ENCODE measurements around the gene ARID1B.

DNA sequence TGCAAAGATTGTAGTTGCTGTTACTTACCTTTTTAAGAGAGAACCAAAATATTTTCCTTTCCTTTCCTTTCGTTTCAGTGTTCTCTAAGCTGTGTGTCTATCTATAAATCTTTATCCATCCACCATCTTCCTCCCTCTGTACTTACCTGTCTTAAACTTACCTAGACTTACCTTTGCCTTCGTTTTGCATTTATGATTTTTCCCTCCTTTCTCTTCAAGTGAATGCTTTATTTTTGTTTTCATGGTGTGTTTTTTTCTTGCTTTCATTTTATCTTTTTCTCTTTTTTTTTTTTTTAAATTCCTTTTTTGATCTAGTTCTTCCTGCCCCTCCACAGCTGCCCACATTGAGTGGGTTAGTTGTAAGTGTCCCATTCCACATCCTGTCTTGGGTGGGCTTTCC lies 26.2 kb downstream of the ARID1B start:
- TF ChIP-seq, protein P1, sequence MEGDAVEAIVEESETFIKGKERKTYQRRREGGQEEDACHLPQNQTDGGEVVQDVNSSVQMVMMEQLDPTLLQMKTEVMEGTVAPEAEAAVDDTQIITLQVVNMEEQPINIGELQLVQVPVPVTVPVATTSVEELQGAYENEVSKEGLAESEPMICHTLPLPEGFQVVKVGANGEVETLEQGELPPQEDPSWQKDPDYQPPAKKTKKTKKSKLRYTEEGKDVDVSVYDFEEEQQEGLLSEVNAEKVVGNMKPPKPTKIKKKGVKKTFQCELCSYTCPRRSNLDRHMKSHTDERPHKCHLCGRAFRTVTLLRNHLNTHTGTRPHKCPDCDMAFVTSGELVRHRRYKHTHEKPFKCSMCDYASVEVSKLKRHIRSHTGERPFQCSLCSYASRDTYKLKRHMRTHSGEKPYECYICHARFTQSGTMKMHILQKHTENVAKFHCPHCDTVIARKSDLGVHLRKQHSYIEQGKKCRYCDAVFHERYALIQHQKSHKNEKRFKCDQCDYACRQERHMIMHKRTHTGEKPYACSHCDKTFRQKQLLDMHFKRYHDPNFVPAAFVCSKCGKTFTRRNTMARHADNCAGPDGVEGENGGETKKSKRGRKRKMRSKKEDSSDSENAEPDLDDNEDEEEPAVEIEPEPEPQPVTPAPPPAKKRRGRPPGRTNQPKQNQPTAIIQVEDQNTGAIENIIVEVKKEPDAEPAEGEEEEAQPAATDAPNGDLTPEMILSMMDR (IDR thresholded peaks at IDR 0.05), result no peak
- no peak for TF ChIP-seq POLR2A (IDR thresholded peaks at IDR 0.05)
- TF ChIP-seq POLR2AphosphoS5 (IDR thresholded peaks at IDR 0.05), result no peak

All from prostate gland (tissue), 2 donors.